IMR-90 (cell line): ENCODE data around the gene SMIM12. TPM values are rescaled to one million over a fixed set of nuclear protein-coding genes. Genes with fewer than 3 reads are reported as not detected.

Experiments used
- ATAC-seq: fragments of 200-7000 bp; cut with Tn5 transposase; 2 replicates; pipeline ENCODE4 v1.9.1; 2020; ENCODE audit warnings: low read depth, mild to moderate bottlenecking, moderate library complexity
- BruUV-seq: library from RNA; stranded (reverse); fragments of 400-500 nt; replicated peaks from 2 replicates; lab custom pipeline; 2021; lab: Mats Ljungman, UMichigan
- CTCF ChIA-PET: fragments of 300-600 bp; formaldehyde crosslinking; extraction: SDS; loops from one replicate; lab custom pipeline; 2021; ENCODE audit warnings: antibody characterized with exemption; lab: Yijun Ruan, JAX
- POLR2A ChIA-PET: fragments of 300-600 bp; sonication (Branson Sonifier 250); formaldehyde crosslinking; loops from one replicate; lab custom pipeline; 2022; ENCODE audit warnings: antibody characterized with exemption; ENCODE audit not compliant: unreplicated experiment; lab: Charles Lee
- DNase-seq: peaks from one replicate; pipeline ENCODE4 v3.0.0; 2013
- H2AFZ ChIP-seq: replicated peaks from 2 replicates; pipeline ENCODE3; 2013; ENCODE audit warnings: low read length, mild to moderate bottlenecking; ENCODE audit not compliant: poor library complexity
- H2AK5ac ChIP-seq: 2 replicates; pipeline ENCODE4 v1.6.1; 2013; ENCODE audit warnings: low read depth, low read length, inconsistent platforms
- H2AK9ac ChIP-seq: replicated peaks from 2 replicates; pipeline ENCODE3; 2013; ENCODE audit warnings: mild to moderate bottlenecking, low read depth, low read length, moderate library complexity; ENCODE audit not compliant: poor library complexity
- H2BK120ac ChIP-seq: 2 replicates; pipeline ENCODE4 v1.6.1; 2013; ENCODE audit warnings: low read depth, low read length, inconsistent platforms
- H2BK15ac ChIP-seq: 3 replicates; pipeline ENCODE4 v1.6.1; 2013; ENCODE audit warnings: low read depth, low read length, inconsistent platforms
- H2BK20ac ChIP-seq: 2 replicates; pipeline ENCODE4 v1.6.1; 2013; ENCODE audit warnings: low read depth, mild to moderate bottlenecking, inconsistent platforms, low read length, moderate library complexity
- H2BK5ac ChIP-seq: 2 replicates; pipeline ENCODE4 v1.6.1; 2013; ENCODE audit warnings: mild to moderate bottlenecking, low read depth, low read length, inconsistent platforms; ENCODE audit not compliant: poor library complexity, severe bottlenecking
- H3K14ac ChIP-seq: replicated peaks from 2 replicates; pipeline ENCODE4 v1.6.1; 2013; ENCODE audit warnings: low read depth, low read length, inconsistent platforms
- H3K18ac ChIP-seq: 2 replicates; pipeline ENCODE4 v1.6.1; 2013; ENCODE audit warnings: low read depth, low read length, control low read depth
- H3K23ac ChIP-seq: 2 replicates; pipeline ENCODE4 v1.6.1; 2013; ENCODE audit warnings: low read depth, low read length, inconsistent platforms
- H3K27ac ChIP-seq: 2 replicates; pipeline ENCODE4 v1.5.1; 2013; ENCODE audit warnings: mild to moderate bottlenecking, control low read depth, low read length; ENCODE audit not compliant: insufficient read depth
- H3K27me3 ChIP-seq: 2 replicates; pipeline ENCODE4 v1.6.1; 2013; ENCODE audit warnings: low read length; ENCODE audit not compliant: control insufficient read depth, insufficient read depth
- H3K36me3 ChIP-seq: 2 replicates; pipeline ENCODE4 v1.6.1; 2013; ENCODE audit warnings: low read length, mixed read lengths; ENCODE audit not compliant: control insufficient read depth, insufficient read depth
- H3K4ac ChIP-seq: 2 replicates; pipeline ENCODE4 v1.6.1; 2013; ENCODE audit warnings: low read depth, low read length, inconsistent platforms
- H3K4me1 ChIP-seq: 2 replicates; pipeline ENCODE4 v1.6.1; 2013; ENCODE audit warnings: low read length, mixed read lengths; ENCODE audit not compliant: control insufficient read depth, insufficient read depth
- H3K4me2 ChIP-seq: 2 replicates; pipeline ENCODE4 v1.6.1; 2013; ENCODE audit warnings: low read depth, mild to moderate bottlenecking, control low read depth, low read length, moderate library complexity
- H3K4me3 ChIP-seq: 2 replicates; pipeline ENCODE4 v1.5.1; 2013; ENCODE audit warnings: low read depth, mild to moderate bottlenecking, control low read depth, low read length, moderate library complexity; ENCODE audit not compliant: insufficient read depth
- H3K56ac ChIP-seq: 2 replicates; pipeline ENCODE4 v1.6.1; 2013; ENCODE audit warnings: low read length, inconsistent platforms; ENCODE audit not compliant: insufficient read depth; ENCODE audit errors: extremely low read depth
- H3K79me1 ChIP-seq, 2 experiments: 2 replicates each; pipeline ENCODE4 v1.6.1; 2013; ENCODE audit warnings: low read length in 2 of 2, inconsistent platforms in 1 of 2, low read depth in 1 of 2
- H3K9ac ChIP-seq: 2 replicates; pipeline ENCODE4 v1.6.1; 2013; ENCODE audit warnings: low read depth, low read length, control low read depth
- H3K9me1 ChIP-seq: 2 replicates; pipeline ENCODE4 v1.6.1; 2013; ENCODE audit warnings: low read length, inconsistent platforms; ENCODE audit not compliant: insufficient read depth
- H3K9me3 ChIP-seq: 2 replicates; pipeline ENCODE4 v1.6.1; 2013; ENCODE audit warnings: low read length; ENCODE audit not compliant: control insufficient read depth, insufficient read depth
- H4K20me1 ChIP-seq: 2 replicates; pipeline ENCODE4 v1.6.1; 2013; ENCODE audit warnings: low read length, inconsistent platforms; ENCODE audit not compliant: insufficient read depth
- H4K5ac ChIP-seq: 2 replicates; pipeline ENCODE4 v1.6.1; 2013; ENCODE audit warnings: mild to moderate bottlenecking, low read depth, low read length, control low read depth
- H4K8ac ChIP-seq, 2 experiments: 2 replicates each; pipeline ENCODE4 v1.6.1; 2013; ENCODE audit warnings: low read depth in 2 of 2, low read length in 2 of 2, control low read depth in 1 of 2, inconsistent platforms in 1 of 2
- H4K91ac ChIP-seq: 2 replicates; pipeline ENCODE4 v1.6.1; 2013; ENCODE audit warnings: low read depth, low read length, inconsistent platforms; ENCODE audit not compliant: insufficient read depth
- BHLHE40 ChIP-seq: fragments of 150-350 bp; IDR thresholded peaks from 2 replicates; pipeline ENCODE4 v1.6.1; 2016; ENCODE audit warnings: mild to moderate bottlenecking, low read depth, low read length
- CEBPB ChIP-seq: IDR thresholded peaks from 2 replicates; pipeline ENCODE4 v1.6.1; 2012; ENCODE audit warnings: low read depth, low read length, improper control_type of control experiment
- CHD1 ChIP-seq: IDR thresholded peaks from 2 replicates; pipeline ENCODE4 v1.6.1; 2012; ENCODE audit warnings: low read depth, low read length, improper control_type of control experiment
- CTCF ChIP-seq: conservative IDR thresholded peaks from 2 replicates; pipeline ENCODE4 v1.5.1; 2012; ENCODE audit warnings: mild to moderate bottlenecking, low read depth, low read length, improper control_type of control experiment
- FOS ChIP-seq: fragments of 150-350 bp; IDR thresholded peaks from 2 replicates; pipeline ENCODE4 v1.6.1; 2016; ENCODE audit warnings: low read depth, low read length
- MAFK ChIP-seq: IDR thresholded peaks from 2 replicates; pipeline ENCODE4 v1.6.1; 2012; ENCODE audit warnings: low read depth, low read length, improper control_type of control experiment
- MXI1 ChIP-seq: IDR thresholded peaks from 2 replicates; pipeline ENCODE4 v1.6.1; 2012; ENCODE audit warnings: low read depth, mild to moderate bottlenecking, low read length, moderate library complexity, borderline replicate concordance
- NFE2L2 ChIP-seq: fragments of 150-350 bp; IDR thresholded peaks from 2 replicates; pipeline ENCODE4 v1.6.1; 2016; ENCODE audit warnings: low read depth, mild to moderate bottlenecking, low read length
- POLR2A ChIP-seq: IDR thresholded peaks from 2 replicates; pipeline ENCODE4 v1.6.1; 2012; ENCODE audit warnings: mild to moderate bottlenecking, low read depth, low read length
- RAD21 ChIP-seq: IDR thresholded peaks from 2 replicates; pipeline ENCODE4 v1.6.1; 2012; ENCODE audit warnings: low read length, improper control_type of control experiment
- RCOR1 ChIP-seq: IDR thresholded peaks from 2 replicates; pipeline ENCODE4 v1.6.1; 2012; ENCODE audit warnings: mild to moderate bottlenecking, low read length, improper control_type of control experiment; ENCODE audit not compliant: insufficient replicate concordance
- RFX5 ChIP-seq: IDR thresholded peaks from 2 replicates; pipeline ENCODE4 v1.8.0; 2012; ENCODE audit warnings: low read depth, mild to moderate bottlenecking, low read length, moderate library complexity
- SMC3 ChIP-seq: fragments of 150-350 bp; IDR thresholded peaks from 2 replicates; pipeline ENCODE4 v1.6.1; 2016; ENCODE audit warnings: low read depth, mild to moderate bottlenecking, antibody characterized with exemption, low read length, moderate library complexity
- USF2 ChIP-seq: fragments of 150-350 bp; IDR thresholded peaks from 2 replicates; pipeline ENCODE4 v1.6.1; 2017; ENCODE audit warnings: mild to moderate bottlenecking, antibody characterized with exemption, low read length, low read depth
- WGBS, 2 experiments: methylation state at CpG; one replicate each; pipeline versions ENCODE4 v1.1.5 to v1.1.7; 2013; ENCODE audit warnings: missing lambda C conversion rate in 2 of 2; ENCODE audit not compliant: insufficient read length in 1 of 2; ENCODE audit errors: extremely low coverage in 2 of 2; 5-methylcytosine and 5-hydroxymethylcytosine counted together
- dilution Hi-C: fragments of 300-500 bp; cut with HindIII; formaldehyde crosslinking; loops from one replicate; pipeline ENCODE4 v1.14.3; 2018; ENCODE audit warnings: low sequenced_read_pairs; ENCODE audit not compliant: unreplicated experiment
- in situ Hi-C: fragments of 300-500 bp; cut with MboI; formaldehyde crosslinking; loops from 3 replicates; pipeline ENCODE4 v1.14.3; 2019; ENCODE audit warnings: low sequenced_read_pairs, inconsistent platforms, mixed read lengths
- intact Hi-C: fragments of 100-400 bp; cut with micrococcal nuclease; formaldehyde crosslinking; loops from 2 replicates; pipeline ENCODE4 v1.10.0; 2022
- polyA plus RNA-seq, 3 experiments: library from polyadenylated mRNA; depleted of rRNA; stranded (reverse); fragments of >200 nt; gene quantifications; 2 replicates each; pipeline ENCODE4 v1.2.3, GENCODE V29; 2012; ENCODE audit warnings: low replicate concordance in 1 of 3
- total RNA-seq: library from RNA; depleted of rRNA; stranded (reverse); fragments of >200 nt; gene quantifications from 2 replicates; pipeline ENCODE4 v1.2.3, GENCODE V29; 2012
- TF ChIP-seq, protein P1 (sequence below): fragments of 150-350 bp; IDR thresholded peaks from 2 replicates; pipeline ENCODE4 v1.6.1; 2016; ENCODE audit warnings: low read depth, mild to moderate bottlenecking, low read length, moderate library complexity, borderline replicate concordance

Gene SMIM12
- total and polyA plus RNA-seq, 2 of the 4 experiments (the other 2 are of a cell fraction) = 31.9 to 44.4 TPM

- H3K36me3 ChIP-seq = no peaks in the 10 kb centered on the region
- H2BK5ac ChIP-seq = no peak overlapping the region
- in situ Hi-C loops = no loop called here
- no peak overlapping the region for H2BK20ac ChIP-seq
- no peaks in the 10 kb centered on the region for H4K20me1 ChIP-seq
- peaks cover 10% of the 10 kb centered on the region for H3K27me3 ChIP-seq
- no peak overlapping the region for H2BK15ac ChIP-seq
- no peak overlapping the region for H3K23ac ChIP-seq
- no peak overlapping the region for H3K4me2 ChIP-seq
- ChIA-PET POLR2A (no interaction called here), CTCF (no interaction called here)
- H2AFZ ChIP-seq = no peak overlapping the region
- H3K56ac ChIP-seq = no peak overlapping the region
- no peak overlapping the region for H4K91ac ChIP-seq
- WGBS, 2 experiments = 62% methylated on average over 15 of the region's 33 CpGs; no CpG with 5 or more reads in 1 of the 2 experiments
- dilution Hi-C loops = no loop called here
- no peak overlapping the region for H2BK120ac ChIP-seq
- H4K5ac ChIP-seq = no peak overlapping the region
- no peak overlapping the region for H3K4me3 ChIP-seq
- no peak overlapping the region for H3K14ac ChIP-seq
- H3K9me3 ChIP-seq = no peaks in the 10 kb centered on the region
- no peak overlapping the region for H2AK5ac ChIP-seq
- no peak overlapping the region for H2AK9ac ChIP-seq
- no TSS peak for BruUV-seq
- H3K79me1 ChIP-seq = no peaks in the 10 kb centered on the region
- no peak overlapping the region for H3K27ac ChIP-seq
- DNase-seq (no peak), ATAC-seq (no peak)
- H3K9ac ChIP-seq = no peak overlapping the region
- H3K4ac ChIP-seq = no peak overlapping the region
- intact Hi-C loops = no loop called here
- no peaks in the 10 kb centered on the region for H3K9me1 ChIP-seq
- H3K18ac ChIP-seq = no peak overlapping the region
- H3K4me1 ChIP-seq = no peaks in the 10 kb centered on the region
- H4K8ac ChIP-seq = no peak overlapping the region
- TF ChIP-seq NFE2L2 = no peak
- no peak for TF ChIP-seq MAFK
- TF ChIP-seq, protein P1, sequence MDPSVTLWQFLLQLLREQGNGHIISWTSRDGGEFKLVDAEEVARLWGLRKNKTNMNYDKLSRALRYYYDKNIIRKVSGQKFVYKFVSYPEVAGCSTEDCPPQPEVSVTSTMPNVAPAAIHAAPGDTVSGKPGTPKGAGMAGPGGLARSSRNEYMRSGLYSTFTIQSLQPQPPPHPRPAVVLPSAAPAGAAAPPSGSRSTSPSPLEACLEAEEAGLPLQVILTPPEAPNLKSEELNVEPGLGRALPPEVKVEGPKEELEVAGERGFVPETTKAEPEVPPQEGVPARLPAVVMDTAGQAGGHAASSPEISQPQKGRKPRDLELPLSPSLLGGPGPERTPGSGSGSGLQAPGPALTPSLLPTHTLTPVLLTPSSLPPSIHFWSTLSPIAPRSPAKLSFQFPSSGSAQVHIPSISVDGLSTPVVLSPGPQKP = no peak
- TF ChIP-seq USF2 = no peak
- no peak for TF ChIP-seq MXI1
- TF ChIP-seq BHLHE40 = no peak
- no peak for TF ChIP-seq SMC3
- TF ChIP-seq FOS = no peak
- TF ChIP-seq POLR2A = no peak
- TF ChIP-seq CHD1 = no peak
- TF ChIP-seq CEBPB = no peak
- no peak for TF ChIP-seq RFX5
- TF ChIP-seq RAD21 = no peak
- no peak for TF ChIP-seq CTCF
- no peak for TF ChIP-seq RCOR1
Measured at GRCh38 chr1:34904236-34905097, 44.9 kb upstream of the SMIM12 start.
